Measurements from ENCODE around the gene SLC4A1AP.
A peak's percentile ranks its signal among the peaks of the same experiment; 100 is the strongest.

SLC4A1AP gene

GRCh38 chr2:27653397-27653796 is 10.3 kb upstream of the SLC4A1AP start:
- H3K36me3 ChIP-seq (replicated peaks in 1 of 2; ENCODE audit: control insufficient read depth in 2 of 2, insufficient read depth in 2 of 2, low read length in 2 of 2) = peaks cover 29 to 99% of the 10 kb centered on the region in 2 donors
- H2AFZ ChIP-seq (ENCODE audit: low read length) = no peak overlapping the region
- H3K23ac ChIP-seq (ENCODE audit: low read depth, low read length, poor library complexity) = no peak overlapping the region
- no peak overlapping the region for H2BK5ac ChIP-seq (ENCODE audit: low read length)
- no peak overlapping the region for H4K8ac ChIP-seq (ENCODE audit: low read depth, low read length)
- no peak overlapping the region for H2BK120ac ChIP-seq (ENCODE audit: low read depth, low read length)
- H3K4ac ChIP-seq (ENCODE audit: low read length) = no peak overlapping the region
- no peak overlapping the region for H2BK12ac ChIP-seq (ENCODE audit: low read length)
- H3K18ac ChIP-seq (ENCODE audit: low read length) = no peak overlapping the region
- H3K4me1 ChIP-seq (ENCODE audit: control insufficient read depth in 2 of 2, insufficient read depth in 1 of 2, low read depth in 1 of 2, low read length in 2 of 2) = no peaks in the 10 kb centered on the region
- no peak overlapping the region for H3K4me3 ChIP-seq (ENCODE audit: low read length in 2 of 2)
- H3K9me3 ChIP-seq (replicated peaks in 1 of 2; ENCODE audit: control insufficient read depth in 2 of 2, insufficient read depth in 1 of 2, low read depth in 1 of 2, low read length in 2 of 2) = no peaks in the 10 kb centered on the region
- no peak overlapping the region for H2BK15ac ChIP-seq (ENCODE audit: low read length)
- no peak overlapping the region for H3K9ac ChIP-seq (ENCODE audit: low read depth, low read length, poor library complexity)
- no peak overlapping the region for H3K27ac ChIP-seq (replicated peaks; ENCODE audit: low read length)
- H4K91ac ChIP-seq (ENCODE audit: low read depth, low read length, poor library complexity) = no peak overlapping the region
- no peak overlapping the region for H3K4me2 ChIP-seq (ENCODE audit: insufficient read depth, low read length, poor library complexity, severe bottlenecking)
- no peak overlapping the region for H2AK5ac ChIP-seq (ENCODE audit: low read depth, low read length)
- H3K14ac ChIP-seq (ENCODE audit: low read length) = no peak overlapping the region
- H3K79me1 ChIP-seq (ENCODE audit: low read depth, low read length) = no peaks in the 10 kb centered on the region
- H3K27me3 ChIP-seq (ENCODE audit: control insufficient read depth in 3 of 3, insufficient read depth in 3 of 3, low read depth in 1 of 3, low read length in 3 of 3) = no peaks in the 10 kb centered on the region
- no peak for DNase-seq (ENCODE audit: low spot score)
- WGBS, 2 donors (ENCODE audit: extremely low coverage in 2 of 2, insufficient read length in 2 of 2, insufficient replicate concordance in 1 of 2) = no CpG with 5 or more reads among the region's 2 CpGs

GRCh38 chr2:27655155-27655951 is 8.3 kb upstream of the SLC4A1AP start:
- WGBS, 2 donors (ENCODE audit: extremely low coverage in 2 of 2, insufficient read length in 2 of 2, insufficient replicate concordance in 1 of 2) = no CpG with 5 or more reads among the region's 7 CpGs
- H4K91ac ChIP-seq (ENCODE audit: low read depth, low read length, poor library complexity) = no peak overlapping the region
- H3K4me2 ChIP-seq (ENCODE audit: insufficient read depth, low read length, poor library complexity, severe bottlenecking) = no peak overlapping the region
- H3K36me3 ChIP-seq (replicated peaks in 1 of 2; ENCODE audit: control insufficient read depth in 2 of 2, insufficient read depth in 2 of 2, low read length in 2 of 2) = peaks cover 27 to 100% of the 10 kb centered on the region in 2 donors
- H2BK120ac ChIP-seq (ENCODE audit: low read depth, low read length) = no peak overlapping the region
- H3K79me1 ChIP-seq (ENCODE audit: low read depth, low read length) = no peaks in the 10 kb centered on the region
- H2BK5ac ChIP-seq (ENCODE audit: low read length) = no peak overlapping the region
- H3K9me3 ChIP-seq (replicated peaks in 1 of 2; ENCODE audit: control insufficient read depth in 2 of 2, insufficient read depth in 1 of 2, low read depth in 1 of 2, low read length in 2 of 2) = no peaks in the 10 kb centered on the region
- H3K4me1 ChIP-seq (ENCODE audit: control insufficient read depth in 2 of 2, insufficient read depth in 1 of 2, low read depth in 1 of 2, low read length in 2 of 2) = no peaks in the 10 kb centered on the region
- H3K14ac ChIP-seq (ENCODE audit: low read length) = no peak overlapping the region
- no peak overlapping the region for H3K23ac ChIP-seq (ENCODE audit: low read depth, low read length, poor library complexity)
- no peak overlapping the region for H3K4ac ChIP-seq (ENCODE audit: low read length)
- no peak overlapping the region for H3K4me3 ChIP-seq (ENCODE audit: low read length in 2 of 2)
- no peak overlapping the region for H4K8ac ChIP-seq (ENCODE audit: low read depth, low read length)
- H2AK5ac ChIP-seq (ENCODE audit: low read depth, low read length) = no peak overlapping the region
- no peak overlapping the region for H3K9ac ChIP-seq (ENCODE audit: low read depth, low read length, poor library complexity)
- H2BK15ac ChIP-seq (ENCODE audit: low read length) = no peak overlapping the region
- no peak overlapping the region for H3K18ac ChIP-seq (ENCODE audit: low read length)
- no peak overlapping the region for H2AFZ ChIP-seq (ENCODE audit: low read length)
- H3K27ac ChIP-seq (replicated peaks; ENCODE audit: low read length) = no peak overlapping the region
- no peak for DNase-seq (ENCODE audit: low spot score)
- H2BK12ac ChIP-seq (ENCODE audit: low read length) = no peak overlapping the region
- no peaks in the 10 kb centered on the region for H3K27me3 ChIP-seq (ENCODE audit: control insufficient read depth in 3 of 3, insufficient read depth in 3 of 3, low read depth in 1 of 3, low read length in 3 of 3)

- no peak overlapping the region for H2AK5ac ChIP-seq (ENCODE audit: low read depth, low read length)
- DNase-seq (ENCODE audit: low spot score) = no peak
- H3K4me3 ChIP-seq (ENCODE audit: low read length in 2 of 2) = no peak overlapping the region
- H3K14ac ChIP-seq (ENCODE audit: low read length) = no peak overlapping the region
- H2AFZ ChIP-seq (ENCODE audit: low read length) = no peak overlapping the region
- H4K8ac ChIP-seq (ENCODE audit: low read depth, low read length) = no peak overlapping the region
- no peak overlapping the region for H2BK120ac ChIP-seq (ENCODE audit: low read depth, low read length)
- H2BK5ac ChIP-seq (ENCODE audit: low read length) = no peak overlapping the region
- no peak overlapping the region for H3K4me2 ChIP-seq (ENCODE audit: insufficient read depth, low read length, poor library complexity, severe bottlenecking)
- H3K36me3 ChIP-seq (replicated peaks in 1 of 2; ENCODE audit: control insufficient read depth in 2 of 2, insufficient read depth in 2 of 2, low read length in 2 of 2) = peaks cover 12 to 67% of the 10 kb centered on the region in 2 donors
- no peak overlapping the region for H3K27ac ChIP-seq (replicated peaks; ENCODE audit: low read length)
- WGBS, 2 donors (ENCODE audit: extremely low coverage in 2 of 2, insufficient read length in 2 of 2, insufficient replicate concordance in 1 of 2) = no CpG with 5 or more reads among the region's 1 CpG
- H2BK15ac ChIP-seq (ENCODE audit: low read length) = no peak overlapping the region
- no peak overlapping the region for H3K23ac ChIP-seq (ENCODE audit: low read depth, low read length, poor library complexity)
- H4K91ac ChIP-seq (ENCODE audit: low read depth, low read length, poor library complexity) = no peak overlapping the region
- H3K9me3 ChIP-seq (replicated peaks in 1 of 2; ENCODE audit: control insufficient read depth in 2 of 2, insufficient read depth in 1 of 2, low read depth in 1 of 2, low read length in 2 of 2) = no peaks in the 10 kb centered on the region
- no peak overlapping the region for H3K18ac ChIP-seq (ENCODE audit: low read length)
- peaks cover 4% of the 10 kb centered on the region for H3K79me1 ChIP-seq (ENCODE audit: low read depth, low read length)
- H3K9ac ChIP-seq (ENCODE audit: low read depth, low read length, poor library complexity) = no peak overlapping the region
- H3K4ac ChIP-seq (ENCODE audit: low read length) = no peak overlapping the region
- peaks cover 5 to 12% of the 10 kb centered on the region in 2 donors for H3K4me1 ChIP-seq (ENCODE audit: control insufficient read depth in 2 of 2, insufficient read depth in 1 of 2, low read depth in 1 of 2, low read length in 2 of 2)
- H3K27me3 ChIP-seq (ENCODE audit: control insufficient read depth in 3 of 3, insufficient read depth in 3 of 3, low read depth in 1 of 3, low read length in 3 of 3) = no peaks in the 10 kb centered on the region
- no peak overlapping the region for H2BK12ac ChIP-seq (ENCODE audit: low read length)
Observed at GRCh38 chr2:27661371-27661770, 2.3 kb upstream of the SLC4A1AP start.

GRCh38 chr2:27664154-27664574 is 475 bp downstream of the SLC4A1AP start:
- H3K27ac ChIP-seq (replicated peaks; ENCODE audit: low read length) = no peak overlapping the region
- DNase-seq (ENCODE audit: low spot score) = peak; percentile 2
- peak overlapping the region; percentile 87 for H3K9ac ChIP-seq (ENCODE audit: low read depth, low read length, poor library complexity)
- peak overlapping the region; percentile 82 for H2AFZ ChIP-seq (ENCODE audit: low read length)
- H4K91ac ChIP-seq (ENCODE audit: low read depth, low read length, poor library complexity) = no peak overlapping the region
- H3K4ac ChIP-seq (ENCODE audit: low read length) = no peak overlapping the region
- no CpG with 5 or more reads among the region's 28 CpGs for WGBS, 2 donors (ENCODE audit: extremely low coverage in 2 of 2, insufficient read length in 2 of 2, insufficient replicate concordance in 1 of 2)
- H2BK15ac ChIP-seq (ENCODE audit: low read length) = no peak overlapping the region
- peaks cover 5 to 12% of the 10 kb centered on the region in 2 donors for H3K4me1 ChIP-seq (ENCODE audit: control insufficient read depth in 2 of 2, insufficient read depth in 1 of 2, low read depth in 1 of 2, low read length in 2 of 2)
- peak overlapping the region; percentile 94 for H4K8ac ChIP-seq (ENCODE audit: low read depth, low read length)
- H3K9me3 ChIP-seq (replicated peaks in 1 of 2; ENCODE audit: control insufficient read depth in 2 of 2, insufficient read depth in 1 of 2, low read depth in 1 of 2, low read length in 2 of 2) = no peaks in the 10 kb centered on the region
- peak overlapping the region; percentile 72 for H2AK5ac ChIP-seq (ENCODE audit: low read depth, low read length)
- H3K18ac ChIP-seq (ENCODE audit: low read length) = peak overlapping the region; percentile 30
- H3K27me3 ChIP-seq (ENCODE audit: control insufficient read depth in 3 of 3, insufficient read depth in 3 of 3, low read depth in 1 of 3, low read length in 3 of 3) = no peaks in the 10 kb centered on the region
- H3K23ac ChIP-seq (ENCODE audit: low read depth, low read length, poor library complexity) = no peak overlapping the region
- peaks cover 11 to 64% of the 10 kb centered on the region in 2 donors for H3K36me3 ChIP-seq (replicated peaks in 1 of 2; ENCODE audit: control insufficient read depth in 2 of 2, insufficient read depth in 2 of 2, low read length in 2 of 2)
- no peak overlapping the region for H2BK5ac ChIP-seq (ENCODE audit: low read length)
- peak overlapping the region; percentile 82 to 88 for H3K4me3 ChIP-seq (ENCODE audit: low read length in 2 of 2)
- H3K14ac ChIP-seq (ENCODE audit: low read length) = peak overlapping the region; percentile 57
- H3K4me2 ChIP-seq (ENCODE audit: insufficient read depth, low read length, poor library complexity, severe bottlenecking) = peak overlapping the region; percentile 99
- H3K79me1 ChIP-seq (ENCODE audit: low read depth, low read length) = peaks cover 4% of the 10 kb centered on the region
- H2BK120ac ChIP-seq (ENCODE audit: low read depth, low read length) = peak overlapping the region; percentile 85
- H2BK12ac ChIP-seq (ENCODE audit: low read length) = no peak overlapping the region

Data from neuronal stem cell (in vitro differentiated cells).